AG08395 (cell line): Measurements from ENCODE around the gene C22orf39.

ENCODE experiments used
- DNase-seq: peaks from one replicate; pipeline ENCODE4 v3.0.0; 2012; ENCODE audit warnings: mixed read lengths, low spot score

The C22orf39 gene

GRCh38 chr22:19477321-19478044 is 30.0 kb upstream of the C22orf39 start:
- DNase-seq = no peak

DNA sequence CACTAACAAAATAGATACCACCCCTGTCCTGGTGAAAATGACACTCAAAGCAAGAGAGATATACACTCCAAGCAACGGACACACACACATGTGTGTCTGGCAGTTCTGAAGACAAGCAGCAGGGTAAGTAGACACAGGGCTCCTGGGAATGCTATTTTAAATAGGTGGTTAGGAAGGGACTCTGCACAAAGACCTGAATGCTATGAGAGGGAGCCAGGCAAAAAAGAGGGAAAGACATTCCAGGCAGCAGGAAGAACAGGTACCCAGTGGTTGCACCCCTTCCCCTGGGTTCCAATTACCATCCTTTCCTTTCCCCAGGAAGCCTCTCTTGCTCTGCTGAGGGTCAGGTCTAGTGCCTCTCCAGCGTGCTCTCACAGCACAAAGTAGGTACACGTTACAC is 28.5 kb upstream of the C22orf39 start:
- DNase-seq = no peak

DNA sequence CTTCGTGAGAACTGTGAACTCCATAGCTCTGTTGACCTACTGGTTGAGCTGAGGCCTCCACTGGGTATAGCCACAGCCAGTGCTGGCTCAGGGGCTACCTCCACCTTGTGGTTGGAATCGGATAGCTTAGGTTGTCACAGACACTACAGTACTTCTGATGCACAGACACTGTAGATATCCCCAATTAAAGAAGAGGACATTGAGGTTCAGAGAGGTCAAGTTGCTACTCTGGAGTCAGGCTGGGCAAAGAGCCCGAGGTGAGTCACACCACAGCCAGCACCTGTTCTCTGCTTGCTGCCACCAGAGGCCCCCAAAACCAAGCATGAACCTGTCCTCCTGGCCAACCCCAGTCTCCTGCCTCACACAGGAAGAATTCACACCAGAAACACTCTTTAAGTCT is 26.1 kb upstream of the C22orf39 start:
- no peak for DNase-seq

DNA sequence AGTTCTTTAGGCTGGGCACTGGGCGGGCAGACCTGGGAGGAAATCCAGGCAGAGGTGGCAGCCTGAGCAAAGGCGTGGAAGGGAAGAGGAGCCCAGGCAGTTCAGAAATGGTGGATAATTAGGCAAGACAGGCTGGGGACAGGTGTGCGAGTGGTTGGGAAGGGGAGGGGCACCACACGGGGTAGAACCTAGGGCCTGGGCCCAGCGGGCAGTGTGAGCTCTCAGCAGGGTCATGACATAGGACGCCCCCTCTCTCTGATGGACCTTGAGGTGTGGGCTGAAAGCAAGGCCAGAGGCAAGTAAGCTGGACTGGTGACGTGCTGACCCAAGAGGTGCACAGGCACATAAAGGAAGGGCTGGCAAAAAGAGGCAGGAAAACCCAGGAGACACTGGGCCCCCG is 24.7 kb upstream of the C22orf39 start:
- DNase-seq = no peak

GRCh38 chr22:19471572-19471971 is 24.1 kb upstream of the C22orf39 start:
- no peak for DNase-seq

DNA sequence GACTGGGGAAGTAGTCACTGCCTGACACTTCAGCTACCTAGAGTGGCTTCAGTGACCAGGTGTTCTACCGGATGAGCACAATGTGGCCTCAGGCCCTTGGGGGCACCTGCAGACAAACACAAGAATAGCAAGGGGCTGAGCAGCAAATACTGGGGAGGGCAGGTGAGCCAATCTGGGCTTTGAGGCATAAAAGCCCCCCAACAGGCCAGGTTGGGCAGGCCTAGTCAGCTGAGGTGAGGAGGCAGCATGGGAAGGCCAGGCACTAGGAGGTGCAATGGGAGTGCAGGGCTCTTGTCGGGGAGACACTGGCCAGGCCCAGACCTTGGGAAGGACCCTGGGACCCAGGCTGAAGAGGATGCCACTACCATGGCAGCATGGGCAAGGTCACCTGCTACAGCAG is 22.5 kb upstream of the C22orf39 start:
- DNase-seq = no peak

- DNase-seq = no peak
These were observed 21.9 kb upstream of the C22orf39 start for GRCh38 chr22:19469421-19469820.

DNA sequence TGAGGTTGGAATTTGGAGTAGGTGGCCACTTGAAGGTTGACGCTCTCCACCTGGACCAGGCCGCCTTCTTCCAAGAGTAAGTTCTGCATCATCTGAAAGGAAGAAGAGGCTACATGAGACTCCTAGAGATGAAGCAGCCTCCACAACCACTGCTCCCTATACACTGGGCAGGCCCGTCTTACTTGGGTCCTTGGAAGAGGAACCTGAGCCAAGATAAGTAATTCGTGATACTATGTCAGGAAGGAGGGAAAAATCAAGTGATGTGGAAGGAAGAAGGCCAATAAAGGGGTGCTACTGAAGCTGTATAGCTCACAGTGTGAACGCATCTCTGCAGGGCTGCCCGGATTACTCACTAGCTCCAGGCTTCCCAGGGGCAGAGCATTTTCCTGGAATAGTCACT is 20.4 kb upstream of the C22orf39 start:
- no peak for DNase-seq

DNA sequence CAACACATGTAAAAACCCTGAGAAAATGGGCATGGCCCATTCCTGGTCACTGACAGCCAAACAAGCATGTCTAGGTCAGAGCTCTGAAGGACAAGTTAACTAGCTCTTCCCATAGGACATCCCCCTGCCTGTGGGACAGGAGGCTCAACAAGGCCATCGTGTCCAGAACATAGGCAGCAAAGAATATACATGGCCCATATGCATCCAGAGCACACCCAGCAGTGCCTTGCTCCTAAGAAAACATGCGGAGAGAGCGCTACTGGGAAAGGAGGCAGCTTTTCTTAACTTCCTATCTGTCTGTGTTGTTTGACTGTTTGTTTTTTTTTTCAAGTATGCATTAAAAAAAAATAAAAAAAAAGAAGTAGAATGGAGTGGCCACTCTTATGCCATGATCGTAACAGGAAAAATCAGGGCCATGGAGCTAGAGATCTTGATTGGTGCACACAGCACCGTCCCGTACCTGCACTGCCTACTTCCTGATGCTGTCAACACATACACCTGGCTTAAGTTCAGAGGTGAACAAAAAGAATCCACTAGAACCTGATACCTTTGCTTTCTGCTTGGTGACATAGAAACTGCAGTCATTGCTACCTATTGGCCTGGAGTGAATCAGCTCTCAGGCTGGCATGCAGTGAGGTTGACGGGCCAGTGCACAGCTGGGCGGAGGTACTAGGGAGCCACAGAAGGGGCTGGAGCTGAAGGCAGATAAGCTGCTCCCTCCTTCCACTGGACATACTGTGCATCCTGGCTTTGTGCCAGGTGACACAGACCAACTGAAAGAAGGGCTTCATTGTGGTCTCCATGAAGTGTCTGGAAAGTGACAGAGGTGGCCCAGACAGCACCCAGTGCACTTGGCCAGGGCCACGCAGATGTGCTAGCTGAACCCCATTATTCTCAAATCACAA is 19.6 kb upstream of the C22orf39 start:
- no peak for DNase-seq

DNA sequence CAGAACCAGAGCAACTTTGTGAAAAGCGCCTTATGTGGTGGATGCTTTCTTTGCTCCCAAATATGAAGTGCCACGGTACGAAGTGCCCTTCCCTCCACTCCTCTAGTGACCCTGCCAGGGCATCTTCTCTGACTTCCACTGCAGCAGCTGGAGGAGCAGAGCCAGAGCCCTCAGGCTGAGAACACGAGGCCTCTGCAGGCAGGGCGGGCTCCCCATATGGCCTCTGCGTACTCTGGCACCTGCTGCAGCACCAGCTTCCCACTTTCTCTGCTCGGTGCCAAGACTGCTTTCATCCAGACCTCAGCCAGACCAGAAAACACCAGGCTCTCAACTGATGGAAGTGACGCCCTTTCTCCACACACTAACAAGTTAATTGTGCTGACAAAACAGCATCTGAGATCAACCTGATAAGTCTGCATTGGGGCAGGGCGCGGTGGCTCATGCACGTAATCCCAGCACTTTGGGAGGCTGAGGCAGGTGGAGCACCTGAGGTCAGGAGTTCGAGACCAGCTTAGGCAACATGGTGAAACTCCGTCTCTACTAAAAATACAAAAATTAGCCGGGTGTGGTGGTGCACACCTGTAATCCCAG is 18.7 kb upstream of the C22orf39 start:
- DNase-seq = no peak

DNA sequence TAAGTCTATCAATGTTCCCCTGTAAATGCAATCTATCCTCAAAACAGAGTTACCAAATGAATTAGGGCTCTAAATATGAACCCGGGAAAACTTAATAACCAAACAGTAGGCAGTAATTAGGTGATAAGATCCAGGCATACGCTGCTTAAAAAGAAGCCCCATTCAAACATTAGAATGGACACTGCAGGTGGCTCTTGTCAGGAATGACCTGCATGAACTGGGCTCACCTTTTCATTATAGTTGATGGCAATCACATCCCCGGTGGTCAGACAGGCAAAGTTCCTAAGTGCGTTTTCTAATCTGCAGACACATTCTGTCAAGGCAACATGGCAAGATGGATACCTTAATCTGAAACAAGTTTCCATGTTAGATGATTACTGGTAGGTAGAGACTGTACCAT is 17.5 kb upstream of the C22orf39 start:
- no peak for DNase-seq

DNA sequence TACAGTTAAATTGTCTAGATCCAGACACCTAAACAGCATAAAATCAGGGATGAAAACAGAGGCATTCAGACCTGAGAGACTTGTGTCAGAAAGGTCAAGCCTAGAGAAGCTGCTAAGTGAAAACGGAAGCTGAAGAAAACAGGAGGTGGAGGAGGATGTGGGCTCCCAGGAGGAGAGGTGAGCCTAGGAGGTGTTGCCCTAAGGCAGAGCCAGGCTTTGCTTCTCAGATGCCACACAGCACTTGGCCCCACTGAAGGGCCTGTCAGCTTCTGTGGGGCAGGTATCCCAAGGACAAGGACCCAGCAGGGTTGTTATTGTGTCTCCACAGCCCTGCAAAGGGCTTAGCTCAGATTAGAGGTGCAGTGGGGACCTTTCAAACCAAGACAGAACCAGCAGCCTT is 17.0 kb upstream of the C22orf39 start:
- DNase-seq = no peak

- DNase-seq = peak; percentile 84
These were observed 16.3 kb upstream of the C22orf39 start for GRCh38 chr22:19463491-19464469.

- no peak for DNase-seq
These were observed 15.5 kb upstream of the C22orf39 start for GRCh38 chr22:19463008-19463407.

- DNase-seq = no peak
These were observed 14.0 kb upstream of the C22orf39 start for GRCh38 chr22:19461506-19461905.

DNA sequence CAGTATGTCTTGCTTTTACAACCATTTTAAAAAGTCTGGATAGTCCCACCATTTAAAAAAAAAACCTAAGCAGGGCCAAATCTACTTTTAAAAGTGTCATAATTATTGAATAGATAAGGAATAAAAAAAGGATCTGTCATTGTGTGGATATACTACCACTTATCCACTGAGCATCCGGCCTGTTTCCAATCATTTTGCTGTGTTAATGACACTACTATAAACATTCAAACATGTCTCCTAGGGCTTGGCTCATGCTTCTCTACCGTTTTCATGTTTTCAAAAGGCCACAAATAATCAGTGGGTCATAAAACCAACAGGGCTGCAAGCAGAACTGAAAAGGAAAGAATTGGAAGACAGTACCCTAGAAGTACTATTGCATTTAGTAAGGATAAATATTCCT is 12.5 kb upstream of the C22orf39 start:
- DNase-seq = no peak

- no peak for DNase-seq
These were observed 10.4 kb upstream of the C22orf39 start for GRCh38 chr22:19457828-19458428.

GRCh38 chr22:19456541-19456940 is 9.0 kb upstream of the C22orf39 start:
- DNase-seq = no peak

DNA sequence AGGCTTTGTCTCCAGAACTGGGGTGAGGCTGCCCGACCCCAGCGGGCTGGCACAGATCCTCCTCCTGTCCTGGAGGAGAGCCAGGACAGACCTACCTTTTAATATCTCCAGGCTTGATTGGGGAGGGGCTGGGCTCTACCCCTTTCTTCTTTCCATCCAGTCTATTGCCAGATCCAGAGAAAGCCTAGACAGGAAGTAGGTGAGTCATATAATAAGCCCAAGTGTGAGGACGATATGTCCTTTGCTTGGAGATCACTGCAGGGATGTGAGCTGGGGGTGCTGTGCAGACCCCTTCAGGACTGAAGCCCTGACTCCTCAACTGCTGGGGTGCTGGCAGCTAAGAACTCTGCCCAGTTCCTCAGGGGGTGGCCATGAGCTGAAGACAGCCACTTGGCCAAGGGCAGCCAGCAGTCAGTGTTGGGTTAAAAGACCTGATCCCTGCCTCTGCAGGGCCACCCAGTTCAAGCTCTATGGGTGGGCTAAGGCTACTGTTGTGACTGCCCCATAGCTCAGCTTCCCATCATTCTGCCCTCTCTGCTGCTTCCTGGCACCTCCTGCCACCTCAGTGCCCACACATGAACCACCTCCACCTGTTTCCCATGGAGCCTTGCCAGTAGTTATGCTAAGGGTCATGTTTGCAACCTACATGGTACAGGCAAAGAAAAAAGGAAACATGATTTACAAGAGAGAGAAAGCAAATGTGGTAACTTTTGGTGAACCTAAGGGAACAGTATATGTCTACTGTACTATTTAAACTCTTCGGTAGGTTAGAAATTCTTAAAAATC is 8.3 kb upstream of the C22orf39 start:
- DNase-seq = no peak

DNA sequence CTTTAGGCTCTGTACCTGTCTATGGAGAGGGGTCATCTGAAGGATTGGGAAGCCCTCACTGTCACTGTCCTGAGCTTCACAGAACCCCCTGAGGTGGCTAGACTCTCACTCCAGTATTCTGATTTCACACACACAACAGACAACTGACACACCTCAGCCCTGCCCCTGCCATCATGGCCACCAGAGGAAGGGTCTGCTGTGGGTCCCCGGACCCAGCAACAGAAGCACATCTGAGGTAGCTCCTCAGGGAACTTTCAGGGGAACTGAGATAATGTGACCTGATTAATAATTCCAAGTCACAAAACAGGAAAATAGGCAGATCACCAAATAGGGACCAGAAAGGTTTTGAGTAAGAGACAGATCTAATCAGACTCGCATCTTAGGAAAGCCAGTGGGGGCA is 7.5 kb upstream of the C22orf39 start:
- DNase-seq = no peak

GRCh38 chr22:19454156-19454555 is 6.6 kb upstream of the C22orf39 start:
- no peak for DNase-seq
